HG02943 (cell line): ENCODE data around the gene KIAA1586.
"Not testable (repeated sequence)": the region's sequence is repeated elsewhere in the genome, so short reads cannot be mapped to it uniquely, and the experiment has no call there.

Source experiments
- ATAC-seq: cut with Tn5 transposase; IDR thresholded peaks from one replicate; pipeline ENCODE4 v1.9.1; 2021; ENCODE audit warnings: mild to moderate bottlenecking, low read depth, moderate library complexity; ENCODE audit not compliant: unreplicated experiment

The KIAA1586 gene, protein sequence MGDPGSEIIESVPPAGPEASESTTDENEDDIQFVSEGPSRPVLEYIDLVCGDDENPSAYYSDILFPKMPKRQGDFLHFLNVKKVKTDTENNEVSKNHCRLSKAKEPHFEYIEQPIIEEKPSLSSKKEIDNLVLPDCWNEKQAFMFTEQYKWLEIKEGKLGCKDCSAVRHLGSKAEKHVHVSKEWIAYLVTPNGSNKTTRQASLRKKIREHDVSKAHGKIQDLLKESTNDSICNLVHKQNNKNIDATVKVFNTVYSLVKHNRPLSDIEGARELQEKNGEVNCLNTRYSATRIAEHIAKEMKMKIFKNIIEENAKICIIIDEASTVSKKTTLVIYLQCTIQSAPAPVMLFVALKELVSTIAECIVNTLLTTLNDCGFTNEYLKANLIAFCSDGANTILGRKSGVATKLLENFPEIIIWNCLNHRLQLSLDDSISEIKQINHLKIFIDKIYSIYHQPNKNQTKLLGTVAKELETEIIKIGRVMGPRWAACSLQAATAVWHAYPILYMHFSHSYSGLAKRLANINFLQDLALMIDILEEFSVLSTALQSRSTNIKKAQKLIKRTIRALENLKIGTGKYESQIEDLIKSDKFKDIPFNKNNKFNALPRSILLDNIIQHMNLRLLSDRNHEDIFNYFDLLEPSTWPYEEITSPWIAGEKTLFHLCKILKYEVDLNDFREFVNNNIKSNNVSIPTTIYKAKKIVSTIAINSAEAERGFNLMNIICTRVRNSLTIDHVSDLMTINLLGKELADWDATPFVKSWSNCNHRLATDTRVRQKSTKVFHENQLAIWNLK

DNA sequence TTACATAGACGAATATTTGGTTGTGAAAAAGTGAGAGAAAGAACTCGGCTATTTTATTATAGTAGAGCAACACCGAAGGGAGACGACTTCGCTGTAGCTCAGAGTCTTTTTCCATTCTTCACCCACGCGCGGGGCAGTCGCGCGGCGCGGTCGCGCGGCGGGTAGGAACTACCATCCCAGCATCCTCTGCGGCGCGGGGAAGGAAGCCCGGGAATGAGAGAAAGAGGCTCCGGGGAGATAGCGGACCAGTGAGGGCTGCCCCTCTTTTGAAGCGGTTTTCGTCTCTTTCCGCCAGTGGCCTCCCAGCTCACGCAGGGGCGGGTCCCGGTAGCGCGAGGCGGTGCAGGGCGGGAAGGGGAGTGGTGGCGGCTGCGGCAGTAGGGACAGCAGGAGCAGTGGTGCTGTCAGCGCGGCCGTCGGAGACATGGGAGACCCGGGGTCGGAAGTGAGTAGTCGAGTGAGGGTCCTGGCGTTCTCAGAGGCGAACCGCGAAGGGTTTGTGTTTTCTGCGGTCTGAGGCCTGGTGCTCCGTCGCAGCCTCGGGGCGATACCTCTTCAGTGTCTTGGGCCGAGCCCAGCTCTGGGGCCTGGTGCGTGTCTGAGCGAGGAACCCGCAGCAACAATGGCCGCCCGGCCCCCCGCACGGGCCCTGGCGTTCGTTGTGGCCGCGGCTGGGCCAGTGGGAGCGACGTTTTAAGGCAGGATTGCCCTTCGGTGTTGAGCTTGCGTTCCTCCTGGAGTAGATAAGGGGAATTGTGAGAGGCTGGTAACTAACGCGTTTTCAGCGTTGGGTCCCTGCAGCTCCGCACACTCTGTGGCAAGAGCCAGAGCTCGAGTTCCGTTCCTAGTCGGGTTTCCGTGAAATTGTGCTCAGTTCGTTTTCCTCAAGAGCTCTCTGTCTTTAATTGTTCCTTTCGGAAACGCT is at the start of gene KIAA1586:
KIAA1586 (plus strand) TSS at position 362 of the 925 bp plus-strand sequence; CDS start at position 425, 63 bp downstream.
- ATAC-seq: peak; percentile 80

DNA sequence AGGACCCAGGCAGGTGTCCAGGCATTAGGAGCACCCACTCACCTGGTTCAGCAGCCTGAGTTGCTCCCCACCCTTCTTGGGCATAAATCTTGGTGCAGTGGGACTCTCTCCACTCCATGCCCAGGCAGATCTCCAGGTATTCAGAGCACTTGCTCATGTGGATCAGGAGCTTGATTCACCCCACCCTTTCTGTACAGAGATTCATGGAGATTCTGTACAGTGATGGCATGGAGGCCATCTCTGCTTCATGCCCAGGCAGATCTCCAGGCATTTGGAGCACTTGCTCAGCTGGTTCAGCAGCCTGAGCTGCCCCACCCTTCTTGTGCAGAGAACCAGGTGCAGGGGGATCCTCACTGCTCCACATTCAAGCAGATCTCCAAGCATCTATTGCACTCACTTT is 47.4 kb upstream of the KIAA1586 start:
- no peak for ATAC-seq

DNA sequence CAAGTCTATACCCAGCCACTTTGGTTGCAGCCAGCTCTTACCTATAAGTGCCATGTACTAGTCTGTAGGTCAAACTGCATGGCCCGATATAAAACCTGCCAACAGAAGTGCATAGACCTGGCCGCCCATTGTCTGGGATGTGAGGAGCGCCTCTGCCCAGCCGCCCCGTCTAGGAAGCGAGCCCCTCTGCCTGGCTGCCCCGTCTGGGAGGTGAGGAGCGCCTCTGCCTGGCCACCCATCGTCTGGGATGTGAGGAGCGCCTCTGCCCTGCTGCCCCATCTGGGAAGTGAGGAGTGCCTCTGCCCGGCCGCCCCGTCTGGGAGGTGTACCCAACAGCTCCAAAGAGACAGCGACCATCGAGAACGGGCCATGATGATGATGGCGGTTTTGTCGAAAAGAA is 46.7 kb upstream of the KIAA1586 start:
- not testable (repeated sequence) for ATAC-seq

DNA sequence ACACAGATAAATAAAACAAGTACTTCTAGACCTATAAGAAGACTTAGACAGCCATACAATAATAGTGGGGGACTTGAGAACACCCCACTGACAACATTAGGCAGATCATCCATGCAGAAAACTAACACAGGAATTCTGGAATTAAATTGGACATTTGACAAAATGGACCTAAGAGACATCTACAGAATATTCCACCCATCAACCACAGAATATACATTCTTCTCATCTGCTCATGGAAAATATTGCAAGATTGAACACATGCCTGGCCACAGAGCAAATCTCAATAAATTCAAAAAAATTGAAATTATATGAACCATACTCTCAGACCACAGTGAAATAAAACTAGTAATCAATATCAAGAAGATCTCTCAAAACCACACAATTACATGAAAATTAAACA is 44.3 kb upstream of the KIAA1586 start:
- no peak for ATAC-seq

DNA sequence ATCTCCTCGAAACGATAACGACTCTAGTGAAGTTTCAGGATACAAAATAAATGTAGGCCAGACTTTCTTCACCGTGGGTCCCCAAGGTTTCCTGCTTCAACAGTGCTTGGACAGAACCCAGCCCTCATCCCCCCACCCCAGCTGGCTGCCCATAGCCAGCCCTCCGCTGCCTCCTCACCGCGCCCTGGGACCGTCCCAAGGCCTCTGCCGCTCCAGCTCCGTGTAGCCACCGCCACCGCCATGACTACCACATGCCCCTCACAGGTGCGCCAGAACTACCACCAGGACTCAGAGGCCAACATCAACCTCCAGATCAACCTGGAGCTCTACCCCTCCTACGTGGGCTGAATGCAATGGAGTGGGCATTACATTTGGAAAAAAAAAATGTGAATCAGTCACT is 42.2 kb upstream of the KIAA1586 start:
- ATAC-seq: no peak

DNA sequence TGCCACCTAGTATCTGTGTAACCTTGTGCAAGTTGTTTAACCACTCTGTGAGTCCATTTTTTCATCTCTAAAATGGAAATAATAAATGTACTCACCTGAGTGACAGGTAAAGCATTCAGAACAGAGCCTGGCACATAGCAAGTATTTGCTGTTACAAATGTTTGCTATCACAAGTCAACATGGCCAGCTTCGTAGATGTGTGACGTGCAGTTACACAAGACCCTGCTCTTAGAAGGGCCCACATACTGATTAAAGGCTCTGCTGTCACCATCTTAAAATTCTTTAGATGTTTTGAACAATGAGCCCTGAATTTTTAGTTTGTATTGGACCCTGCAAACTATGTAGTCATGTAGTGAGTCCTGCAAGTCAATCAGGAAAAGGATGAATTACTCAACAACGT is 40.4 kb upstream of the KIAA1586 start:
- no peak for ATAC-seq

DNA sequence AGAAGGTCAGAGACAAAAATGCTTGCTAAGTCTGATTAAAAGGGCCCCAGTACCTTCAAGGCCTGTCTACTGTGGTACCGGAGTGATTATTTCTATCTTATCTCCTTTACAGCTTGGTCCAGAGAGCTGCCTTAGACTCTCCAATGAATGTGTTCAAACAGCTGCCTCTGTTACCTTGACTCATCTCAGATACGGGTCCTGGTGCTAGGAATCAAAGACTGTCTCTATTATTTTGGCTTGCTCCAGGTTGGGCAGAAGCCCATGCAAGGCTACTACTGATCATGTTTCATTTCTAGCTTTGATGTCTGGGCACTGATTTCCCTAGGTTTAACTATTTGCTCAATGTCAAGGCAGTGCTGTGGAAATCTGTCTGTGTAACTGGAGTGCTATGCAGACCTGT is 38.4 kb upstream of the KIAA1586 start:
- not testable (repeated sequence) for ATAC-seq

DNA sequence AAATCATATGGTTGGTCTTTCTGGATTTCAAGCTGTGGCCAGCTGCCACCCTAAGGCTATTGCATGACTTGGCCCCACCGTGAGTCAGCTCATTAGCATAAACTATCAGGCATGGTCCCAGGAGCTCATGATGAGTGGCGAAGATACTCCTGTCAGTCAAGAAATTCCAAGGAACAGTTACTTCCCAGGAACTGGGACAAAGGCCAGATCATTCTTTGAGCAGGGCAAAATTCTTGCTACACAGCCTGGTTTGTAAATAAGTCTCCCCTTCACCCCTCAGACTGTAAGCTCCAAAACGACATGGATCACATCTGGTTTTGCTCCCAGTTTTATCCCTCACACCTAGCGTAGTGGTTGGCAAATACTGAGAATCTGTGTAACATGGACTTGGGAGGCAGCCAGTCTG is 33.0 kb upstream of the KIAA1586 start:
- no peak for ATAC-seq

DNA sequence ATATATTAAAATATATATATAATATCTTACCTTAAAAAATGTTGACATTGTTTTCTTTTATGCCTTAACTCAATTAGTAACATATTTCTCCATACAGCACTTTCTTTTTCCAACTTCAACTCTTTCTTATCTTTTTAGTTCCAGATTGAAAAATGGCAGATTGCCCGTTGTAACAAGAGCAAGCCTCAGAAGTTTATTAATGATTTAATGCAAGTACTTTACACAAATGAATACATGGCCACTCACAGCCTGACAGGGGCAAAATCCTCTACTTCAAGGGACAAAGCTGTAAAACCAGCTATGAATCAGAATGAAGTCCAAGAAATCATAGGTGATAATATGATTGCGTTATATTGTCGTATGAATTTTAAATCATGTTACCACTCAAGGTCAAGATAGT is 29.4 kb upstream of the KIAA1586 start:
- no peak for ATAC-seq

DNA sequence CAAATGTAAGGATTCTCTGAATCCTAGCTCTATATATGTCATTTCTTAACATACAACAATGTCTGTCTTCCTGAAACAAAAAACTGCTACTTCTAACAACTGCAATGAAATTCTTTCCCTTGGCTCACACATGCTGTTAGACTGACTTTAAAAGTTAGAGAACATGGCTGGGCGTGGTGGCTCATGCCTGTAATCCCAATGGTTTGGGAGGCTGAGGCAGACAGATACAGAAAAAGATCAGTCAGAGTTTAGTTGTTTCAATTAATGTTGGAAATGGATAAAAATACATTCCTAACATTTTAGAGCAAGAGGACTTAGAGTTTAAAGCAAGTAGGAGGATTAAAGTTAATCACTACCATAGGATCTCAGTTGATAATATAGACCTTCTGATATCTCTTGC is 28.7 kb upstream of the KIAA1586 start:
- no peak for ATAC-seq

DNA sequence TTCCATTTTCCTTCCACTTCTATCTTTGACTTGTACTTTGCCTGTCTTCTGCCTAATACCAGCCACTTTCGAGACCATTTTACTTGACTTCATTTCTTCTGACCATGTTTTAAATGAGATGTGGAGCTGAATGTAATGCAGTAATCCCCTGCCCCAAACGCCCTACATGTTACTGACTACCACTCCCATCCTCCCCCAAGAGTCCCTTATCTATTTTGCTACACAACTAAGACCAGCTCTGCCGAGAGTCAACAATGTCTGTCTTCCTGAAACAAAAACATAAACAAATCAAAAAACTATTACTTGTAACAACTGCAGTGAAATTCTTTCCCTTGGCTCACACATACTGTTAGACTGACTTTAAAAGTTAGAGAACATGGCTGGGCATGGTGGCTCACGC is 27.1 kb upstream of the KIAA1586 start:
- no peak for ATAC-seq

DNA sequence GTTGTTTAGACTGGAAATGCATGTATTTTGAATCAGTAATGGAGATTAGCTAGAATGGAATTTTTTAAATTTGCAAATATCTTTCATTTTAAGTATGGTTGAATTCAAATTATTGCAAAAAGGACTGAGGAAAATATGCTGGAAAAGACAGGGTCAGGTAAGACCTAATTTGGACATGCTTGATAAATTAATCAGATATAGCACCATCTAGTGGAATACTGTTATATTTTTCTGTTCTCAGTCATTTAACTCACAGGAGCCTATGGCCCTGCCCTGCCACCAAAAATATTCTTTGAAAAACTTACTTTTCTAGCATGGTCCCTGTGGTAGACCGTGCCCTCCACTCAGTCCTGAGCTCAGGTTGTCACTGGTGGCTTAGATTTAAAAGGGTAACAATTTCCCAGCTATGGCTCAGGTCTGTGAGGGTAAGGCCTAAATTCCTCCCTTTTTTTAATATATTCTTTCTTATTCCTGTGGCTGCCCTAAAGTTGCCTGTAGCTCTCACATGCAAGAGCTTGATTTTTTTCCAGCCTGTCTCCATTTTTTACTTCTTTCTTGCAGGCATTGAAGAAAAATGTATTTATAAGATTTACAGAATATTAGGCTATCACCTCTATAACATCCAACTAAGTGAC is 25.3 kb upstream of the KIAA1586 start:
- ATAC-seq: peak; percentile 74

DNA sequence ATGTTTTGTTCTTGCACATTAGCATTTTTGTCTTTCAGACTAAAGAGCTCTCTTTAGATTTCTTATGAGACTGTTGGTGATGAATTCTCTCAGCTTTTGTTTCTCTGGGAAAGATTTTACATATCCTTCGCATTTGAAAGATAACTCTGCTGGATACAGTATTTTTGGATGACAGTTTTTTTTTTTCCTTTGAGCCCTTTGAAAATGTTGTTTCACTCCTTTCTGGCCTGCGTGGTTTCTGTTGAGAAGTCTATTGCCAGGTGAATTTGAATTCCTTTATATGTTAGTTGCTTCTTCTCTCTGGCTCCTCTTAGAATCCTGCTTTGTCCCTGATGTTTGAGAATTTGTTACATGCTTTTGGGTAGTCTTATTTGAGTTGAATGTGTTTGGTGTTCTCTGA is 22.2 kb upstream of the KIAA1586 start:
- no peak for ATAC-seq

DNA sequence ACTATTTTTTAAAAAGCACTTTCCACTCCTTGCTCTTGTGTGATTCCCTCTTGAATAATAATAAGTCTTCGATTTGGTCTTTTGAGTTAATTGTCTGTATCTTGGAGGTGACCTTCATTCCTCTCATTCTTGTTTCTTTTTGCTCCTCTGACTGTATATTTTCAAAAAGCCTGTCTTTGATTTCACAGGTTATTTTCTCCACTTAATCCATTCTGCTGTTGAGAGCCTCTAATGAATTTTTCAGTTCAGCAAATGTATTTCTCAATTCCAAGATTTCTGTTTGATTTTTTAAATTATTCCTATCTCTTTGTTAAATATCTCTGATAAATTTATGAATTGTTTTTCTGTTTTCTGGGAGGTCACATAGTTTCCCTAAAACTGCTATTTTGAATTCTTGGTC is 21.7 kb upstream of the KIAA1586 start:
- ATAC-seq: no peak

DNA sequence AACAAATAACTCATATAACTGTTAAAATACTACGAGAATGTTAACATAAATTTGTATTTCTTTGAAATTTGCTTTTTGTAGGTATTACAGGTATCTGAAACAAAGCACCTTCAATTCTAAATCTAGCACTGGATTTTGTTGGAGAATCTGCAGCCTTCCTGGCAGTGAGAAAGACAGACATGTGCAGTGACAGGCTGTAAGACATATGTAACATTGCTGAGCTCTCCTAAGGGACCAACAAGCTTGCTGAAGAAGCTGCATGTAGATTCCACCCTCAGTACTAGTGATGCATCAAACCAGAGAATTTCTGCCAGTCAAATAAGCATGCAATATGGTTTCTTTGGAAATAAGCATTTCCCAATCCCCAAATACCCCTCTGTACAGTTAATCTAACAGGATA is 20.5 kb upstream of the KIAA1586 start:
- no peak for ATAC-seq

DNA sequence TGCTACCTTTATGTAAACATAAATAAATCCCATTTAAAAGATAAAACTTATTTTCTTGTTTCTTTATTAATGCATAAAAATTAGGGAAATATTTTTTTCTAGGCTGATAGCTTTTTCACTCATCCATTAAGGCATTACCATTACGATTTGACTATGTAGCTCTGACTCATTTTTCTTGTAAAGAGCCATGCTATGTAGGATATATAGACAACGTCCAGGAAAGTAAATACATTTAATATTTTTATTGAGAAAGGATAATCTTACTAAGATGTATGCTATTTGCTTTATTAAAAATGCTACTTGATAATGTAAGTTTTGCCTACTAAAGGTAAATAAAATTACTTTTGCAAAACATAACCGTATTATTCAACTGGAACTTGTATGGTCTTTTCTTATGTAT is 19.2 kb upstream of the KIAA1586 start:
- no peak for ATAC-seq

DNA sequence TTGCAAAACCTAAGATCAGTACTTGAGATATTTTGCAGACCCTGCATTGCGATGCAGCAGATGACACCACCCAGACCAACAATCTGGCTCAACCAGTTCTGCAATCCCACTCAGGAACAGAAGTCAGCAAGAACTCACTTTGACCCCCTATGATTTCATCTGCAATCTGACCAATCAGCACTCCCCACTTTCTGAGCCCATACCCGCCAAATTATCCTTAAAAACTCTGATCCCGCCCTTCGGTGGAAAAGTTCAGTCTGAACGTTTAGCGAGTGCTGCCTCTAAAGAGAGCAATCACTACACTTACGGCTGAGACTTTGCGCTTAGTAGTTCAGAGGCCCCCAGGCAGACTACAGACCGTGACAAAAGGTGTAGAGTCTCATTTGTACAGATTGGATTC is 17.3 kb upstream of the KIAA1586 start:
- no peak for ATAC-seq

DNA sequence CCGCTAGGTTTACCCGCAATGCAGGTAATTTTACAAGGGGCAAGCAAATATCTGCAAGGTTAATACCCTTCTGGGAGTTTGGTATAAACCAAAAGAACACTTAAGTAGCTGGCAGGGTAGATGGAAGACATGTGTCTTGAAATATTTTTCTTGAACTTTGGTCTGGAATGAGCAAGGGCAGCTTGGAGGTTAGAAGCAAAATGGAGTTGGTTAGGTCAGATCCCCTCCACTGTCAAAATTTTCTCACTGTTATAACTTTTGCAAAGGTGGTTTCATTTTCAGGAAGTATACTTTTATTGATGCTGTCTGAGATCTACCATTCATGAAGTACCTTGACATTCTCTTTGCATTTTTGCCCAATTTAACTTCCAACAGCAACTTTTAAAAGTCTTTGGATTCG is 13.3 kb upstream of the KIAA1586 start:
- ATAC-seq: no peak

DNA sequence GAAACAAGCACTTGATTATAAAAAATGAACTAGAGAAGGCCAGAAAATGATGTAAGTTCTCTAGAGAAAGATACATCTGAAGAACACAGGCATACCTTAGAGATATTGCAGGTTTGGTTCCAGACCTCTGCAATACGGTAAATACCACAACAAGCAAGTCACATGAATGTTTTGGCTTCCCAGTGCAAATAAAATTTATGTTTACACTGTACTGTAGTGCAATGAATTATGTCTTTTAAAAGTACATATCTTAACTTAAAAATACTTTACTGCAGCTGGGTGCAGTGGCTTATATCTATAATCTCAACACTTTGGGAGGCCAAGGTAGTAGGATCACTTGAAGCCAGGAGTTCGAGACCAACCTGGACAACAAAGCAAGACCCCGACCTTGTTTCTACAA is 10.9 kb upstream of the KIAA1586 start:
- ATAC-seq: no peak

DNA sequence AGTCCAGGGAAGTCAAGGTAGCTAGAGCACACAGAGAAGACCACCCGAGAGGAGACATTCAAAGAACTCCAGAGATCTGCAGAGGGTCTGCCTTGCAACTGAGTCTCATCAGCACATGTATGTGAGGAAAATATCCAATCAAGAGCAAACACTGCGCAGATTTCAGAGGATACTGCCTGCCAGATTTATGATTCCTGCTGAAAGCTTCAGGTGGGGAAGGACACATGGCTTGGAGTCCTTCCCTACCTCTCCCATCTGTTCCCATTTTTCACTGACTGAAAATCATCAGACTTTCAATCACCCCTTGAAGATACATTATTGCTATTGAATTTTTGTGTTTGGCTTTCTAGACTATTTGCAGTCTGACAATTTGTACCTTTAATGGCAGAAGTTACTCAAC is 7.6 kb upstream of the KIAA1586 start:
- ATAC-seq: no peak
